ENCODE measurements around the gene MAST3. TPM values are rescaled to one million over a fixed set of nuclear protein-coding genes. Genes with fewer than 3 reads are reported as not detected.
"Not testable (repeated sequence)": the region's sequence is repeated elsewhere in the genome, so short reads cannot be mapped to it uniquely, and the experiment has no call there.

The MAST3 gene
- total RNA-seq, 1 donor from 2014 or later: 48.6 TPM

GRCh38 chr19:18100710-18101109 lies 3.1 kb downstream of the MAST3 start:
- POLR2A ChIA-PET: interaction anchor here (1.0 kb wide), 1 partner anchor 10 kb away, joined by 3 read pairs; no protein-coding TSS in a partner anchor
- no peak for DNase-seq
- H3K36me3 Mint-ChIP-seq (ENCODE audit: low read depth): peaks cover 29% of the 10 kb centered on the region
- CTCF ChIA-PET: interaction anchor here (0.8 kb wide), 1 partner anchor 11 kb away, joined by 3 read pairs; no protein-coding TSS in a partner anchor
- H3K4me3 Mint-ChIP-seq: no peak overlapping the region
- intact Hi-C loops (cut with micrococcal nuclease): loop anchor here (10.0 kb wide), 1 partner anchor 314 kb away; the partner anchor contains the start of gene SSBP4
- no peaks in the 10 kb centered on the region for H3K9me3 Mint-ChIP-seq
- H3K27ac Mint-ChIP-seq: no peak overlapping the region
- no peaks in the 10 kb centered on the region for H3K27me3 Mint-ChIP-seq
- H3K4me1 Mint-ChIP-seq: peaks cover 68% of the 10 kb centered on the region
- no peak for ATAC-seq (ENCODE audit: low read depth)
- no peak for TF ChIP-seq CTCF (IDR thresholded peaks at IDR 0.05)

- Mint-ChIP-seq H3K4me1 (peaks cover 66% of the 10 kb centered on the region), H3K4me3 (no peak overlapping the region), H3K27ac (peak overlapping the region; percentile 70), H3K27me3 (no peaks in the 10 kb centered on the region), H3K36me3 (ENCODE audit: low read depth) (peaks cover 29% of the 10 kb centered on the region), H3K9me3 (no peaks in the 10 kb centered on the region)
- ChIA-PET POLR2A (interaction anchor here (0.6 to 1.0 kb wide), 4 partner anchors 9 to 886 kb away, joined by 3 to 12 read pairs (median 4); partner anchors contain the start of gene USE1), CTCF (interaction anchor here (0.8 kb wide), 1 partner anchor 11 kb away, joined by 3 read pairs; no protein-coding TSS in a partner anchor)
- intact Hi-C loops (cut with micrococcal nuclease): loop anchor here (10.0 kb wide), 1 partner anchor 314 kb away; the partner anchor contains the start of gene SSBP4
- DNase-seq: no peak
- no peak for ATAC-seq (ENCODE audit: low read depth)
- TF ChIP-seq CTCF (IDR thresholded peaks at IDR 0.05): no peak
These were observed 3.7 kb downstream of the MAST3 start for GRCh38 chr19:18101268-18101667.

GRCh38 chr19:18102916-18103542 lies 5.5 kb downstream of the MAST3 start:
- ATAC-seq (ENCODE audit: low read depth): no peak
- H3K27ac Mint-ChIP-seq: peak overlapping the region; percentile 82
- H3K27me3 Mint-ChIP-seq: no peaks in the 10 kb centered on the region
- H3K36me3 Mint-ChIP-seq (ENCODE audit: low read depth): peaks cover 34% of the 10 kb centered on the region
- intact Hi-C loops (cut with micrococcal nuclease): loop anchor here (10.0 kb wide), 1 partner anchor 312 kb away; the partner anchor contains the start of gene SSBP4
- H3K4me1 Mint-ChIP-seq: peaks cover 77% of the 10 kb centered on the region
- H3K9me3 Mint-ChIP-seq: no peaks in the 10 kb centered on the region
- POLR2A ChIA-PET: interaction anchor here (1.3 to 9.7 kb wide), 3 partner anchors 13 to 89 kb away, joined by 3 to 146 read pairs (median 5); partner anchors contain the start of gene IL12RB1
- CTCF ChIA-PET: no interaction called here
- no peak overlapping the region for H3K4me3 Mint-ChIP-seq
- no peak for DNase-seq
- TF ChIP-seq CTCF (IDR thresholded peaks at IDR 0.05): no peak

GRCh38 chr19:18104793-18105131 lies 7.2 kb downstream of the MAST3 start:
- no peak for ATAC-seq (ENCODE audit: low read depth)
- CTCF ChIA-PET: interaction anchor here (1.0 kb wide), 1 partner anchor 9 kb away, joined by 5 read pairs; no protein-coding TSS in a partner anchor

GRCh38 chr19:18105259-18105658 lies 7.7 kb downstream of the MAST3 start:
- H3K27me3 Mint-ChIP-seq; H3K9me3 Mint-ChIP-seq; H3K4me3 Mint-ChIP-seq; CTCF ChIA-PET; ATAC-seq (ENCODE audit: low read depth); DNase-seq: not testable (repeated sequence)
- Mint-ChIP-seq H3K36me3 (ENCODE audit: low read depth) (peaks cover 25% of the 10 kb centered on the region), H3K27ac (peak overlapping the region; percentile 82), H3K4me1 (peaks cover 72% of the 10 kb centered on the region)
- intact Hi-C loops (cut with micrococcal nuclease): loop anchor here (10.0 kb wide), 1 partner anchor 310 kb away; the partner anchor contains the start of gene SSBP4
- POLR2A ChIA-PET: interaction anchor here (0.5 to 9.7 kb wide), 5 partner anchors 8 to 160 kb away, joined by 3 to 146 read pairs (median 4); partner anchors contain the start of gene IL12RB1

More at GRCh38 chr19:18104793-18105131, 7.2 kb downstream of the MAST3 start:
- Mint-ChIP-seq H3K4me1 (peaks cover 77% of the 10 kb centered on the region), H3K4me3 (peak overlapping the region; percentile 81), H3K27me3 (no peaks in the 10 kb centered on the region), H3K9me3 (no peaks in the 10 kb centered on the region), H3K27ac (peak overlapping the region; percentile 82), H3K36me3 (ENCODE audit: low read depth) (peaks cover 27% of the 10 kb centered on the region)
- POLR2A ChIA-PET: interaction anchor here (0.6 to 9.7 kb wide), 12 partner anchors 8 to 148 kb away, joined by 3 to 146 read pairs (median 4); partner anchors contain the start of genes ARRDC2 and IL12RB1
- no peak for DNase-seq
- no peak for TF ChIP-seq CTCF (IDR thresholded peaks at IDR 0.05)
- intact Hi-C loops (cut with micrococcal nuclease): loop anchor here (10.0 kb wide), 1 partner anchor 310 kb away; the partner anchor contains the start of gene SSBP4

All from activated B cell treated with CpG ODN at 0.5 μM for 24 hours (primary cell).